ELF-1 (cell line): Measurements from ENCODE around the gene IFNAR1.
"Not testable (repeated sequence)": the region's sequence is repeated elsewhere in the genome, so short reads cannot be mapped to it uniquely, and the experiment has no call there.

Source experiments
- DNase-seq: peaks from one replicate; pipeline ENCODE4 v3.0.0-alpha.2; 2016; ENCODE audit warnings: low read depth, low spot score

IFNAR1 gene

DNA sequence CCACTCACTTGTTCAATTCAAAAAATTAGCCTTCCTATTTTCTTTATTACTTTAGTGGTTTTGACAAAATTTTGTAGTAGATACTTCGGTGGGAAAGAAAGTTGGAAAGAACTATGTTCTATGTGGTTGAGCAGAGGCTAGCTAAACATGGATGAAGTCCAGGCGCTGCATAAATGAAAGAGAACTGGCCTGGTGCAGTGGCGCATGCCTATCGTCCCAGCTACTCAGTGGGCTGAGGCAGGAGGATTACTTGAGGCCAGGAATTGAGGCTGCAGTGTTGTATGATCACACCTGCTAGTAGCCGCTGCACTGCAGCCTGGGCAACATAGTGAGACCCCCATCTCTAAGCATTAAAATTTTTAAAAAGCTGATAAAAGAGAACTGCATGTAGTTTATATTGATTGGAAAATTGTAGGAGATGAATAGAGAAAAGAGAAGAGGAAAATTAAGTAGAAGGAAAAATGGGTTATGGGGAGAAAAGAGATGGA lies 21.0 kb downstream of the IFNAR1 start:
- no peak for DNase-seq

DNA sequence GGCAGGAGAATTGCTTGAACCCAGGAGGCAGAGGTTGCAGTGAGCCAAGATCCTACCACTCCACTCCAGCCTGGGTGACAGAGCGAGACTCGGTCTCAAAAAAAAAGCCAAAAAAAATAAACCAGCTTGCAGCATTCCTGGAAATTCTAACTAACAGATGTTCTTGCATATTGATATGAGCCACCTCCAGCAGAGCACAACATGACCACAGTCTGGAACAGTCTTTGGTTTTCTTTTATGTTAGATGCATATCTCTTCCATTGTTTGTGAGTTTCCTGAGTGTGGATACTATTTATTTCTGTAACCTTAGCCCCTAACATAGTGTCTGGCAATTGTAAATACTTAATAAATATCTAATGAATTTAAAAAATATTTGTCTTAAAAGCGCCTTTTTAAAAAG lies 23.9 kb downstream of the IFNAR1 start:
- no peak for DNase-seq

DNA sequence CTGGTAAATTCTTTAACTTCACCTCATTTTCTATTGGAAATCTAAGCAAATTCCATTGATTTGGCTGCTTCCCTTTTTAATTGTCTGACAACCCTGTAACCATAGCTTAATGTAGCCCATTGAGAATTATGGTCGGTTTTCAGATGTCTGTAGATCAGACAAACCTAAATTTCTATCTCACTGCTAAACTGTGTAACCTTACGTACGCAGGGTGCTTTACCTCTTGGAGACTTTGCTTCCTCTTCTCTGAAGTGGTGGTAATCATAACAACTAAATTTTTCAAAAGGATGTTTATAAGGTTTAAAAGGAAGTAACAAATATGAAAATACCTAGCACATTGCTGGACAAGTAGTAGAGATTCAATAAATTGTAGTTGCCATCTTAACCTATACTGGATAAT lies 25.9 kb downstream of the IFNAR1 start:
- no peak for DNase-seq

DNA sequence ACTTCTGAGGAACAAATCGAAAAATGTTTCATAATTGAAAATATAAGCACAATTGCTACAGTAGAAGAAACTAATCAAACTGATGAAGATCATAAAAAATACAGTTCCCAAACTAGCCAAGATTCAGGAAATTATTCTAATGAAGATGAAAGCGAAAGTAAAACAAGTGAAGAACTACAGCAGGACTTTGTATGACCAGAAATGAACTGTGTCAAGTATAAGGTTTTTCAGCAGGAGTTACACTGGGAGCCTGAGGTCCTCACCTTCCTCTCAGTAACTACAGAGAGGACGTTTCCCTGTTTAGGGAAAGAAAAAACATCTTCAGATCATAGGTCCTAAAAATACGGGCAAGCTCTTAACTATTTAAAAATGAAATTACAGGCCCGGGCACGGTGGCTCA lies 30.6 kb downstream of the IFNAR1 start:
- DNase-seq: no peak

DNA sequence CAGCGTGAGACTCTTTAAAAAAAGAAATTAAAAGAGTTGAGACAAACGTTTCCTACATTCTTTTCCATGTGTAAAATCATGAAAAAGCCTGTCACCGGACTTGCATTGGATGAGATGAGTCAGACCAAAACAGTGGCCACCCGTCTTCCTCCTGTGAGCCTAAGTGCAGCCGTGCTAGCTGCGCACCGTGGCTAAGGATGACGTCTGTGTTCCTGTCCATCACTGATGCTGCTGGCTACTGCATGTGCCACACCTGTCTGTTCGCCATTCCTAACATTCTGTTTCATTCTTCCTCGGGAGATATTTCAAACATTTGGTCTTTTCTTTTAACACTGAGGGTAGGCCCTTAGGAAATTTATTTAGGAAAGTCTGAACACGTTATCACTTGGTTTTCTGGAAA lies 31.2 kb downstream of the IFNAR1 start:
- DNase-seq: no peak

DNA sequence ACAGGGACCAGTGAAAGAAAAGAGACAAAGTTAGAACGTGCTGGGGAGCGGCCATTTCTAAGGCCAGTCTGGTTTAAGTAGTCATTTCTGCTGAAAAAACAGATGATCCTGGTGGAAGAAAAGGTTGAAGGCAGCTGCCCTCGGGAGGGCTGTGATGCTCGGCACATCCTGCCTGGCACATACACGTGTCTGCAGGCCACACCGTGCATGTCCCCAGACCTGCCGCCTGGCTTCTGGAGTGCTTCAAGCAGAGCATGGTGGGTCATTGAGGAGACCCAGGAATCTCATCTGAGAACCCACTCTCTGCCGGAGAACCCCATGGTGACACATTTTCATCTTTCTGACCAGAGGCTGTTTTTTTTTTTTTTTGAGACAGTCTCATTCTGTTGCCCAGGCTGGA lies 32.4 kb downstream of the IFNAR1 start:
- DNase-seq: no peak

DNA sequence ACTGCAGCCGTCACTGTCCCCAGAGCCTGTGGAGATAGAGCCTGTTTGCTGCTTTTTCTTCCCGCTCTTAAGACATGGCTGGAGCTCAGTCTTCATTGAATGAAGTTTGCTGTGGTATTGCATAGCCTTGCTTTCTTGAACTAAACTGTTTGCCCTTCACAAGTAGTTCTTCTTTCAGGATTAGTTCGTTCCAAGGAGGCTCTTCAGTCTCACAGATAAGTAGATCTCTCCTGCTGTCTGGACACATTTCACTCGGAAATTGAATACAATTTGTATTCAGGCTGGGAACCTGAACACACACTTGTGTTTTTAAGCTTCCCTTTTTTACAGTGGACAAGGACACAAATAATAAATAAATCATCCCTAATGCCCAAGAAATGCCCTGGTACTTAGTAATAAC lies 34.7 kb downstream of the IFNAR1 start:
- no peak for DNase-seq

DNA sequence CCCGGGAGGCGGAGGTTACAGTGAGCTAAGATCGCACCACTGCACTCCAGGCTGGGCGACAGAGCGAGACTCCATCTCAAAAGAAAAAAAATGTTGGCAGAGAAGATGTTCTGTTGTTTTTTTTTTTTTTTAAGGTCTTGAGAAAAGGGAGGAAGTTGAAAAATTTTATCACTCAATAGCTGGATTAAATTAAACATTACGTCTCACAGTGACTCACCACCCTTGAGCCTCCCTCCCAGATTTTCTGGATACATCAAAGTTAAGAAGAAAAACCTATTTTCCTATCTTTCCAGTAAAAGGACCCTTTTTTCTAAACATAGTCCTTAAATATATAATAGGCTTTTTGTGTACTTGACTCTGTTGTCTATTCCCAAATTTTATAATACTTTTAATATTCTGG lies 35.5 kb downstream of the IFNAR1 start:
- DNase-seq: no peak

DNA sequence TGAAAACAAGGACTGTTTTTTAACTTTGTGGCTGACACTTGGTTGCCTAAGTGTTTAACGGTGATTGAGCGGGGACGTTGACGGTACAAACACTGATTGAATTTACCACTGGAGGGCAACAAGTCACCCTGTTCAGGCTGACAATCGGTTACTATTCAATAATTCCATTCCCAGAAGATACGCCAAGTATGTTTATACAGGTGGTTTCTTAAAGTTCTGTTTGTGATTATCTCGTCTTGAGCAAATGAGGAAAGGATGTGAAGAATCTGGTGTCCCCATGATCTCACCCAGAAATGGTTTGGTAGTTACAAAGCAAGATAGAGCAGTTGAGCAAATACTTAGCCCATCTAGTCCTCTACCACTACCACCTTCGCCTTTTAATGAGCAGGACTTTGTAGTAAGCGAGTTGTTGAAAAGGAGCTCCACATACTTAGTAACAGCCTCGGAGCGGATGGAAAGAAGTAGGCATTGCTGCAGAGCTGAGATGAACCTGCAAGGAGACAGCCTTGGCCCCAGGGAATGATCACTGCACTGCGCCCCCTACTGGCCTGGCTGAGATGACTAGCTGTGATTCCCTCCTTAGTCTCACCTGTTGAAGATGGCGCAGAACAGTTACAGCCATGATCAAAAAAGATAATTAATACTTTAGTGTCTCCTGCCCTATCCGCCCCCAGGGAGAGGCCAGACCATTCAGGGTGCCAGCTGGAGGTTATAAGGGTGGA lies 36.3 kb downstream of the IFNAR1 start:
- peak; percentile 89 for DNase-seq

DNA sequence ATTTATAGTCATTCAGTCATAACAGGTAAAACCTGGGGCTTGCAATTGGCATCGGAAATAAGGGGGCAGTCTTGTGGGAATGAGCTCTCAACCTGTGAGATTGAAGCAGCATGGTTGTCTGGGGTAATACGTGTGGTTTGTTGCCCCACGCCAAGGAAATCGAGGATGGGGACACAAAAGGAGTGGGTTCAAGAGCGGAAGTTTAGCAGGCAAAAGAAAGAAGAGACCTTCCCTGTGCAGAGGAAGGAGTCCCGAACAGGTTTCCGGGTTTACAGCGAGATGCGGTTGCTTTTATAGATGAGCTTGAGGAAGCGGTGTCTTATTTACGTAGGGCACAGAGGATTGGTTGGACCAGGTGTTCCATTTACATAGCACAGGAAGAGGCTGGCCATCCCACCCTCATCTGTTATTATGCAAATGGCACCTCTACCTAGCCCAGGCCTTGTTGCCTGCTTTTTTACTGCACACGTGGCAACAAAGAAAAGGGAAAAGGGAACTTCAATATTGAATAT lies 37.3 kb downstream of the IFNAR1 start:
- peak; percentile 85 for DNase-seq

DNA sequence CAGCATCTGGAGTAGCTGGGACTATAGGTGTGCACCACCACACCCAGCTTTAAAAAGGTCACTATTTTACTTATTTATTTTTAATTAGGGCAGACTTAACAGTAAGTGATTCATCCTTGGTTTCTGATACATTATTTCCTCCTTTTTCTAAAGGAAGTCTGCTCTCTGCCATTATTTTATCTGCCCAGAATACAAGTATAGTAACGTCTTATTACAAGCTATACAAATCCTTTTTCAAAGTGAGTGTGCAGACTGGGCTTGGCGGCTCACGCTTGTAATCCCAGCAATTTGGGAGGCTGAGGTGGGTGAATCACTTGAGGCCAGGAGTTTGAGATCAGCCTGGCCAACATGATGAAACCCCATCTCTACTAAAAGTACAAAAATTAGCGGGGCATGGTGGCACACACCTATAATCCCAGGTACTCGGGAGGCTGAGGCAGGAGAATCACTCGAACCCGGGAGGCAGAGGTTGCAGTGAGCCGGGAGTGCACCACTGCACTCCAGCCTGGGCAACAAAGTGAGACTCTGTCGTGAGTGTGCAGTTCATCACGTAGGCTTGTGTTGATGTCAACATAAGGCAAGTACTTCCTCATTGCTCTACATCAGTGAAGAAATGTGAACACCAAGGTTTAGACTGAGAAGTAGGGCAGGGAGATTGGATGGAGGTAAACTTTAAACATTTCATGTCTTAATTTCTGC lies 39.3 kb downstream of the IFNAR1 start:
- DNase-seq: not testable (repeated sequence)

DNA sequence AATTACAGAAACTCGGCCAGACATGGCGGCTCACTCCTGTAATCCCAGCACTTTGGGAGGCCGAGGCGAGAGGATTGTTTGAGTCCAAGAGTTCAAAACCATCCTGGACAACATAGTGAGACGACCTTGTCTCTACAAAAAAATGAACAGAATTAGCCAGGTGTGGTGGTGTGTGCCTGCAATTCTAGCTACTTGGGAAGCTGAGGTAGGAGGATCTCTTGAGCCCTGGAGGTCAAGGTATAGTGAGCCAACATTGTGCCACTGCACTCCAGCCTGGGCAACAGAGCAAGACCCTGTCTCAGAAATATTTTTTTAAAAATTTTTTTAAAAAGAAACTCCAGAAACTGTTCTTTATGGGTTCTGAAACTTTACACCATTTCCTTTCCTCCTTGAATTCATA lies 40.1 kb downstream of the IFNAR1 start:
- DNase-seq: no peak

DNA sequence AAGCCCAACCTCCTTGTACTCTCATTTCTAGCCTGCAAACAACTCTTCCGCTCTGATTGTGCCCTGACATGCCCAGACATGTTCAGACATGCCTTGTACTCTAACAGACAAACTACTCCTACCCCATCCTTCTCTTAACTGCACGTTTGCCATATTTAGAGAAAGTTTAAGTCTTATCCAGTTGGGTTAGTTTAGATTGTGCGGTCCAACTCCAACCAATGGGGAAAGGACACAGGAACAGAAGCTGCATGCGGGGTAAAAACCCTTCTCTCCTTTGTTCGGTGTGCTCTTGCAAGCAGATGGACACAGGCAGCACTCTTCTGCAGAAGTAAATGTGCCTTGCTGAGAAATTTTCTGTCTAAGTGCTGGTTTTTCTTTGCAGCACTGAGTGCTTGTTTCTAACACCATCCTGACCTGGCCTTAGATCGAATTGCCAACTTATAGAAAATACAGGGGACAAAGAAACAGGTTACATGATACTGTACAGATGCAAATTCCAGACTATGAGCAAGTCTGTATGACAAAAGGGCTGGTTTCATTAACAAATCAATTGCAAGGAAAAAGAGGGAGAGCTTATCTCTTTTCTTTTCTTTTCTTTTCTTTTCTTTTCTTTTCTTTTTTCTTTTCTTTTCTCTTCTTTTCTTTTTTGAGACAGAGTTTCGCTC lies 42.7 kb downstream of the IFNAR1 start:
- no peak for DNase-seq

DNA sequence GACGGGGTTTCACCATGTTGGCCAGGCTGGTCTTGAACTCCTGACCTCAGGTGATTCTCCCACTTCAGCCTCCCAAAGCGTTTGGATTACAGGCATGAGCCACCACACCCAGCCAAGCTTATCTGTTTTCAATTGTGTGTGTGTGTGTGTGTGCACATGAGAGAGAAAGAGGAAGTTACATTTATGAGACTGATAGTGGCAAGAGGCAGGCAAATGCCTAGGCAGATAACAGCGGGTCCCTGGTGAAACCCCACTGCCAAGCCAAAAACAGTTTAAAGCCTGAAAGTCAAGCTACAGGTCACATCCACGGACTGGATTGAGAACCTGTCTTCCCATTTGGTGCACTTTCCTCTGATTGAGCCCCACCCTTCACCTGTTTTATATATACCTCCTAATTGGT lies 43.4 kb downstream of the IFNAR1 start:
- DNase-seq: no peak

DNA sequence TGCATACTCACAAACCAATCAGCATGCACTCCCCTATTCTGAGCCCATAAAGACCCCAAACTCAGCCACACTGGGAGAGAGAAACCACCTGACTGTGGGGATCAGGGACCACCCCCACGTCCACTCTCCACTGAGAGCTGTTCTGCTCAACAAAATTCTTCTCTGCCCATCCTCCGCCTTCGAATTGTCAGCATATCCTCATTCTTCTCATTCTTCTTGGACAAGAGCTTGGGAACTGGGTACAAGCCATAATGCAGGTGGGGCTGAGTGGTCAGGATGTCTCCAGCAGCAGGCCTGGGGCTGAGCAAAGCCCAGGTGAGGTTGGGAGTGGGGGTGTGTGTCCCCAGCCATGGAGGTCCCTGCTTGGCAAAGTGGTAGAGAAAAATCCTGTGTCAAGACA lies 43.8 kb downstream of the IFNAR1 start:
- no peak for DNase-seq

DNA sequence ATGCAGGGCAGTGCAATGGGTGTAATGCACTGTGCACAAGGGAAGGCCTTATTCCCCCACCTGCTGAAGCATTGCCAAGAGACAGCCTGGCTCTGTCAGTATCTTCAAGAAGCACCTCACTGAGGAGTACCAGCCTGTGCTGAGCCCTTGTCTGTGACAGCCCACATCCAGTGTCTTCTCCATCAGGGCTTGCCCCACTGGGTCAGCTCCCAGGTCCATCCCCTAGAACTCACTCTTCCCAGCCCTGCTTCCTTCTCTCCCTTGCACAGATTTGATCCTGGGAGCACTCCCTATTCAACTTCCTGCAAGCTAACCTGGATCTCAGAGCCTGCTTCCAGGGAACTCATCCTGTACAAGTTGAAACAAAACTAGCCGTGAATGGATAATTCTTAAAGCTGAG lies 44.8 kb downstream of the IFNAR1 start:
- no peak for DNase-seq

DNA sequence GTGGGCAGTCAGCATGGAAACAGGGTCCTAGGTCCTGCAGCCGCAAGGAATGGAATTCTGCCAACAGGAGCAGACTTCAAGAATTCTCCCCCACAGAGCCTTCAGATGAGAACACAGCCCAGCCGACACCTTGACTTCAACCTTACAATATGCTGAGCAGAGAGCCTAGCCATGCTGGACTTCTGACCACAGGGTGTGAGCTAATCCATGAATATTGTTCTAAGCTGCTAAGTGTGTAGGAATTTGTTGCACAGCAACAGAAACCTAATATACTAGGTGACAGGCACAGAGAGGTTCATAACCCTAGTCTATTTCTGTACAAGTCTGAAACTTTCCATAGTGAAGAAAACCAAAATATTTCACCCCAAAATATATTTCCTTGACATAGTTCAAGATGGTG lies 45.5 kb downstream of the IFNAR1 start:
- no peak for DNase-seq

DNA sequence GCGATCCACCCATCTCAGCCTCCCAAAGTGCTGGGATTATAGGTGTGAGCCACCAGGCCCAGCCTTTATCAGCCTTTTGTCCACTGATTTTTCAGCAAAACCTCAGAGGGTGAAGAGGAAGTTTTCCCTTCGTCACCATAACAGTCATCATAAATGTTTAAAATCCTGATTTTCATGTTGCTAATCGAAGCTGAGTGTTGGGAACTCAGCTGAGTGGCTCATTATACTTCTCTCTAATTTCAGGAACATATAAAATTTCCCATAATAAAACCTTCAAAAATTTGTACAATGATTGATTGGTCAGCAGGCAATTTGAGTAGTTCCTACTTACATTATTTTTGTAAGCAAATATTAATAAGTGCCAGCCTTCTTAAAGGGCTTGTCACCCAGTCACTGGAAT lies 46.6 kb downstream of the IFNAR1 start:
- DNase-seq: no peak

DNA sequence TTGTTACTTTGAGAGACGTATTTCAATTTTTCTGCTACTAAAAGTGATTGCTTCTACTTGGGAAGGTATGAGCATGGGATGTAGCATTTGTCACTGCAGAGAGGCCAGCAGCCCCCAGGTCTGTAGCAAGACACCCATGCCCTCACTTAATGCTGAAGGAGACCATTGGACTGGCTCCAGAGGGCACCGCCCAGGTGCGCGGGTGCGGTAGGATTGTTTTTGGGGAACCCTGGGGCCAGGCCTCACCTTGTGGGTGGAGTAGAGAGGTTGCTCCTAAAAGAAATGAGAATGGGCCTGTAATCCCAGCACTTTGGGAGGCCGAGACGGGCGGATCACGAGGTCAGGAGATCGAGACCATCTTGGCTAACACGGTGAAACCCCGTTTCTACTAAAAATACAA lies 47.8 kb downstream of the IFNAR1 start:
- DNase-seq: no peak

DNA sequence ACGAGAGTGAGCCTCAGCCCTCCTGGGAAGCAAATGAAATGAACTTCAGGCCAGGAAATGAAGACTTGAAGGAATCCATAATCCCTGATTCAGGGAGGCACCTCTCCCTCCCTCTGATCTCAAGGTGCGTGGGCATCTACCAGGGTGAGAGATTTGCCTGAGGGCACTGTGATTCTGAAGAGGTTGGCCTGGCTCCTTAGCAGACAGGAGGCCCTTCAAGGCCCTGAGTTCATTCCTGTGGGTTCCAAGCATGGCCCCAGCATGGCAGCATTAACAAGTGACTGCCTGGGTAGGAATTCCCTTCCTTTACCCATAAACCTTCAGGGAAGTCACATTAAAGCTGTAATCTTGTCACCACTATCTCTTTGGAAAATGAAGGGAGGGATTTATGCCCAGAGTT lies 48.7 kb downstream of the IFNAR1 start:
- DNase-seq: no peak

DNA sequence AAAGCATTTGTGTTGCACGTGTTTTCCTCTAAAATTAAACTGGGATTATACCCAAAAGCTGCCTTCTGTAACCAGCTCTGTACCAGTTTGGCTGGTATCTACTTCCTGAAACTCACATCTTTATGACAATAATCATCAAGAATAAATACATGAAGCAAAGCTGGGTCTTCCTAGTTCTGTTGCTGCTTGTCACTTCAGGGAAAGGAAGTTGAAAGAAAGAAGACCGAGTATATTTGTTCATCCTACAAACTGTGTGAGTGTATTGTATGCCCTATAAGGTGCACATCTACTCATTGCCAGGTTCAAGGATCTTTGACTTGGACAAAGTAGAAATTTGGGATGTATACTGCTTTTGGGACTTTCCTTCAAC lies 49.3 kb downstream of the IFNAR1 start:
- DNase-seq: no peak

DNA sequence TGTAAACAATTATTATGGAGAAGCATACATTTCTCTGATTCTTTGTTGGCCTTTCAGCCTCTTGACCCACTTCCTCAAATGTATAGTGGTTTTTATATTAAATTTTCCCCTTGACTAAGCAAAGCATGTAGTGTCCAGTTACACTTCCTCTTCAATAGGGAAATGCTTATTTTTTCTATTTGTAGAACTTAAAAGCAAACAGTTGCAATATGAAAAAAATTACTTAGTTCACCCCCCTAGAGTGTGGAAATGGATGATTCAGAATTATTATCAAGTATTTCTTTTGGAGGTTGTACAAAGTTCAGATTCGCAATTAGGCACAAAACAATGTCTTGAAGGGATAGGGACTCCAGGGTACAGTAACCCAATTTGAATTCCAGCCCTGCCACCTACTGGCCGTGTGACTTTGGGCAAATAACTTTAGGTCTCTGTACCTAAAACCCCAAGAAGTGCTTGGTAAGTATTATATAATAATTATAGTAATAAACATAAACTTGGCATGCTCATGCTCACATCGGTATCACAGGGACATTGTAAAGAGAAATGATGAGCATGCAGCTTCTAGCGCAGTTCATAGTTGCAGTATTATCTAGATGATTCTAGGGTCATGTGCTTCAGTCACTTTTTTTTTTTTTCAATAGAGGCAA lies 49.8 kb downstream of the IFNAR1 start:
- DNase-seq: no peak
